PC-9 (cell line): Measurements from ENCODE around the gene SELL.

Source experiments
- EZH2 ChIP-seq: fragments of 200-600 bp; sonication (generic); IDR thresholded peaks from 2 replicates; pipeline ENCODE4 v1.8.0; 2017; ENCODE audit warnings: antibody characterized with exemption, low read depth
- TF ChIP-seq, protein P1 (sequence below): fragments of 200-600 bp; sonication (generic); conservative IDR thresholded peaks from 2 replicates; pipeline ENCODE4 v1.6.1; 2017; ENCODE audit warnings: mixed run types, antibody characterized with exemption, mild to moderate bottlenecking, moderate library complexity

DNA sequence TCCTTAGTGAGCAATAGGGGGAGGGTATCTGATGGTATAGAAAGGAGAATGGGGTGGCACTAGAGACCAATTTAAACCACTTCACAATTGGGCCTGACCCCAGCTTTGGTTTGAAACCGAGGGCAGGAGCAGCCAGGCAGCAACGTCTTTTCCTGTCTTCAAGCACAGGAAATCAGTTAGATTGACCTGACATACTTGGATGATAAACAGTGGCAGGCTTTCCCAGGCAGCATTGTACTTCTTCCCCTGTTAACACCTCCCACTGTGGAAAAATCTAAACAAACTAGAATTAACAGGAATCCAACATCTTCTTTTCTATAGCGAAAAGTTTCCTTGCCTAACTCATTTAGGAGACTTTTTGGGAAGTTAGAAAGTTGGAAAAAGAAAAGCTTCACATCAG, 40.6 kb downstream of the SELL start:
- TF ChIP-seq, protein P1, sequence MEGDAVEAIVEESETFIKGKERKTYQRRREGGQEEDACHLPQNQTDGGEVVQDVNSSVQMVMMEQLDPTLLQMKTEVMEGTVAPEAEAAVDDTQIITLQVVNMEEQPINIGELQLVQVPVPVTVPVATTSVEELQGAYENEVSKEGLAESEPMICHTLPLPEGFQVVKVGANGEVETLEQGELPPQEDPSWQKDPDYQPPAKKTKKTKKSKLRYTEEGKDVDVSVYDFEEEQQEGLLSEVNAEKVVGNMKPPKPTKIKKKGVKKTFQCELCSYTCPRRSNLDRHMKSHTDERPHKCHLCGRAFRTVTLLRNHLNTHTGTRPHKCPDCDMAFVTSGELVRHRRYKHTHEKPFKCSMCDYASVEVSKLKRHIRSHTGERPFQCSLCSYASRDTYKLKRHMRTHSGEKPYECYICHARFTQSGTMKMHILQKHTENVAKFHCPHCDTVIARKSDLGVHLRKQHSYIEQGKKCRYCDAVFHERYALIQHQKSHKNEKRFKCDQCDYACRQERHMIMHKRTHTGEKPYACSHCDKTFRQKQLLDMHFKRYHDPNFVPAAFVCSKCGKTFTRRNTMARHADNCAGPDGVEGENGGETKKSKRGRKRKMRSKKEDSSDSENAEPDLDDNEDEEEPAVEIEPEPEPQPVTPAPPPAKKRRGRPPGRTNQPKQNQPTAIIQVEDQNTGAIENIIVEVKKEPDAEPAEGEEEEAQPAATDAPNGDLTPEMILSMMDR: no peak
- TF ChIP-seq EZH2: no peak
